DOHH2 (cell line): ENCODE results near the gene CSAD.

Source experiments
- H3F3A ChIP-seq: fragments of 200-600 bp; sonication (generic), shearing (Covaris generic); 2 replicates; pipeline ENCODE4 v1.6.0; 2016; ENCODE audit warnings: antibody characterized with exemption, mild to moderate bottlenecking; ENCODE audit not compliant: control insufficient read depth, insufficient read depth
- H3K27ac ChIP-seq: fragments of 200-600 bp; sonication (generic); 2 replicates; pipeline ENCODE4 v1.5.1; 2014; ENCODE audit warnings: low read depth, mild to moderate bottlenecking, low read length, moderate library complexity
- H3K27me3 ChIP-seq: fragments of 200-600 bp; sonication (generic); 2 replicates; pipeline ENCODE4 v1.6.1; 2014; ENCODE audit warnings: mild to moderate bottlenecking, low read length, mixed read lengths; ENCODE audit not compliant: control insufficient read depth
- H3K36me3 ChIP-seq: fragments of 200-600 bp; sonication (generic); 2 replicates; pipeline ENCODE4 v1.6.1; 2014; ENCODE audit warnings: mild to moderate bottlenecking, low read length, moderate library complexity, mixed read lengths; ENCODE audit not compliant: control insufficient read depth
- H3K4me1 ChIP-seq: fragments of 200-600 bp; sonication (generic); 2 replicates; pipeline ENCODE4 v1.6.1; 2014; ENCODE audit warnings: mild to moderate bottlenecking, low read length, mixed read lengths; ENCODE audit not compliant: control insufficient read depth
- H3K4me2 ChIP-seq: fragments of 200-600 bp; sonication (generic); 2 replicates; pipeline ENCODE4 v1.6.0; 2014; ENCODE audit warnings: mild to moderate bottlenecking, low read length, moderate library complexity
- H3K4me3 ChIP-seq: fragments of 200-600 bp; sonication (generic); 2 replicates; pipeline ENCODE4 v1.5.1; 2014; ENCODE audit warnings: mild to moderate bottlenecking, low read length, mixed read lengths
- H3K79me2 ChIP-seq: fragments of 200-600 bp; sonication (generic); 2 replicates; pipeline ENCODE4 v1.6.1; 2014; ENCODE audit warnings: mild to moderate bottlenecking, low read length, mixed read lengths; ENCODE audit not compliant: control insufficient read depth
- H3K9me2 ChIP-seq: fragments of 200-600 bp; sonication (generic); replicated peaks from 2 replicates; pipeline ENCODE4 v1.6.1; 2014; ENCODE audit warnings: mild to moderate bottlenecking, low read length, mixed read lengths; ENCODE audit not compliant: control insufficient read depth
- H3K9me3 ChIP-seq: fragments of 200-600 bp; sonication (generic); 2 replicates; pipeline ENCODE4 v1.6.1; 2014; ENCODE audit warnings: antibody characterized with exemption, low read length, mixed read lengths; ENCODE audit not compliant: control insufficient read depth, insufficient read depth
- H4K20me1 ChIP-seq: fragments of 200-600 bp; sonication (generic); 2 replicates; pipeline ENCODE4 v1.6.0; 2014; ENCODE audit warnings: low read depth, mild to moderate bottlenecking, antibody characterized with exemption, low read length, moderate library complexity; ENCODE audit not compliant: control insufficient read depth, insufficient read depth
- EZH2phosphoT487 ChIP-seq: fragments of 200-600 bp; sonication (generic); IDR thresholded peaks from 2 replicates; pipeline ENCODE4 v1.6.1; 2017; ENCODE audit warnings: borderline replicate concordance, mild to moderate bottlenecking, antibody characterized with exemption, low read length, moderate library complexity, mixed read lengths
- TF ChIP-seq, protein P1 (sequence below): fragments of 200-600 bp; sonication (generic); IDR thresholded peaks from one replicate; pipeline ENCODE4 v1.5.1; 2014; ENCODE audit warnings: antibody characterized with exemption, mild to moderate bottlenecking, low read depth, low read length; ENCODE audit not compliant: poor library complexity, severe bottlenecking

Gene CSAD

DNA sequence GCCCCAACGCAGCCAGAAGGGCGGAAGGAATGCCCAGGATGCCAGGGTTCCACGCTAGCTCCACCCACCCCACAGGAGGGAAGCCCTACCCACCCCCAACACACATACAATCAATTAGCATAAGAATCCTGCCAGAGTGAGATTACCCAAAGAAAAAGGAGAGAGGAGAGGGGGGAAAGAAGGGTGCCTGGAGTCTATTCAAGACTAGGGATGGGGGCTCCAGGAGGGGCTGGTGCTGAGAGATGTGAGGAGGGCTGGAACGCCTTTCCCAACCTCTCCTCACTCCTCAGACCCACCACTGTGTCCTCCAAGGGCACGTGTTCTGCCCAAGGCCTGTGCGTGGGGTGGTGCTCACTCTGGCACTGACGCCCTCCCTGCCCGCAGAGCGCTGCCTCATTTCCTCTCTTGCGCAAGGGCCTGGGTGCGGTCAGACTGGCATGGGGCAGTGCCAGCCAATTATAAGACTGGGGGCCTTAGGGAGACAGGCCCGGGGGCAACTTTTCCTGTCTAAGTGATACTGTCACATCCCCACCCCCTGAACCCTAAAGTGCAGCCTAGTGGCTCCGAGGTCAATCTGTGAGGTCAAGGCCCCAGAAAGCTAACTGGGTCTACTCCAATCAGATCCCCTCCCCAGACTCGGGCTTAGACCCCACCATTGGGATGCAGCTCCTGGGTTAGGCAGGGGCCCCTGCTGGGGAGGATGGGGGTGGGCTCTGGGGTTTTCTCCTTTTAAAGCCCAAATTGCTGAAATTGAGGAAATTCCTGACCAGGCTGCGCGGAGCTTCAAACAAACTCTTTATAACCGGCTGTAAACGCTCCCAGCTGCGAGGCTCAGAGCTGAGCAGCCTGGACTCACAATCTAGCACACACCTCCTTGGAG lies 36.6 kb upstream of the CSAD start:
- no peak for TF ChIP-seq EZH2phosphoT487
- no peaks in the 10 kb centered on the region for H4K20me1 ChIP-seq
- H3K36me3 ChIP-seq = no peaks in the 10 kb centered on the region
- H3K9me3 ChIP-seq = no peaks in the 10 kb centered on the region
- H3K79me2 ChIP-seq = no peaks in the 10 kb centered on the region
- H3K4me1 ChIP-seq = peaks cover 54% of the 10 kb centered on the region
- H3F3A ChIP-seq = peaks cover 8% of the 10 kb centered on the region
- H3K4me3 ChIP-seq = no peak overlapping the region
- H3K27ac ChIP-seq = no peak overlapping the region
- H3K4me2 ChIP-seq = no peak overlapping the region
- H3K27me3 ChIP-seq = peaks cover 7% of the 10 kb centered on the region
- H3K9me2 ChIP-seq = no peaks in the 10 kb centered on the region

- Histone ChIP-seq H3K4me3 (no peak overlapping the region), H3K27me3 (peaks cover 7% of the 10 kb centered on the region), H3K4me2 (no peak overlapping the region), H3K9me3 (no peaks in the 10 kb centered on the region), H3K27ac (no peak overlapping the region), H3K36me3 (no peaks in the 10 kb centered on the region), H3K79me2 (no peaks in the 10 kb centered on the region), H4K20me1 (no peaks in the 10 kb centered on the region), H3K9me2 (no peaks in the 10 kb centered on the region), H3F3A (no peaks in the 10 kb centered on the region; the same call in 1 of the 2 replicates), H3K4me1 (peaks cover 44% of the 10 kb centered on the region)
- TF ChIP-seq EZH2phosphoT487 = no peak
- TF ChIP-seq, protein P1, sequence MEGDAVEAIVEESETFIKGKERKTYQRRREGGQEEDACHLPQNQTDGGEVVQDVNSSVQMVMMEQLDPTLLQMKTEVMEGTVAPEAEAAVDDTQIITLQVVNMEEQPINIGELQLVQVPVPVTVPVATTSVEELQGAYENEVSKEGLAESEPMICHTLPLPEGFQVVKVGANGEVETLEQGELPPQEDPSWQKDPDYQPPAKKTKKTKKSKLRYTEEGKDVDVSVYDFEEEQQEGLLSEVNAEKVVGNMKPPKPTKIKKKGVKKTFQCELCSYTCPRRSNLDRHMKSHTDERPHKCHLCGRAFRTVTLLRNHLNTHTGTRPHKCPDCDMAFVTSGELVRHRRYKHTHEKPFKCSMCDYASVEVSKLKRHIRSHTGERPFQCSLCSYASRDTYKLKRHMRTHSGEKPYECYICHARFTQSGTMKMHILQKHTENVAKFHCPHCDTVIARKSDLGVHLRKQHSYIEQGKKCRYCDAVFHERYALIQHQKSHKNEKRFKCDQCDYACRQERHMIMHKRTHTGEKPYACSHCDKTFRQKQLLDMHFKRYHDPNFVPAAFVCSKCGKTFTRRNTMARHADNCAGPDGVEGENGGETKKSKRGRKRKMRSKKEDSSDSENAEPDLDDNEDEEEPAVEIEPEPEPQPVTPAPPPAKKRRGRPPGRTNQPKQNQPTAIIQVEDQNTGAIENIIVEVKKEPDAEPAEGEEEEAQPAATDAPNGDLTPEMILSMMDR = no peak
Observed at GRCh38 chr12:53215497-53215896, 34.8 kb upstream of the CSAD start.

- Histone ChIP-seq H3K4me1 (peaks cover 41% of the 10 kb centered on the region), H3K4me2 (peak overlapping the region; percentile 35)
Observed at GRCh38 chr12:53214687-53215455, 34.1 kb upstream of the CSAD start.

More at GRCh38 chr12:53214687-53215455, 34.1 kb upstream of the CSAD start:
- TF ChIP-seq, protein P1 = no peak
- TF ChIP-seq EZH2phosphoT487 = no peak
- no peaks in the 10 kb centered on the region for H4K20me1 ChIP-seq
- H3K4me3 ChIP-seq = no peak overlapping the region
- H3K27me3 ChIP-seq = peaks cover 7% of the 10 kb centered on the region
- H3K9me3 ChIP-seq = no peaks in the 10 kb centered on the region
- H3K27ac ChIP-seq = no peak overlapping the region
- H3K79me2 ChIP-seq = no peaks in the 10 kb centered on the region
- H3K9me2 ChIP-seq = no peaks in the 10 kb centered on the region
- H3F3A ChIP-seq = no peaks in the 10 kb centered on the region; the same call in 1 of the 2 replicates
- H3K36me3 ChIP-seq = no peaks in the 10 kb centered on the region
